ENCODE results near the gene HS1BP3. TPM values are rescaled to one million over a fixed set of nuclear protein-coding genes. Genes with fewer than 3 reads are reported as not detected.

Gene HS1BP3
- total and polyA plus RNA-seq, 2 of the 13 experiments (the other 11 are each of a cell fraction or from before 2014, with no cell fraction given) = 15.2 to 22.0 TPM

DNA sequence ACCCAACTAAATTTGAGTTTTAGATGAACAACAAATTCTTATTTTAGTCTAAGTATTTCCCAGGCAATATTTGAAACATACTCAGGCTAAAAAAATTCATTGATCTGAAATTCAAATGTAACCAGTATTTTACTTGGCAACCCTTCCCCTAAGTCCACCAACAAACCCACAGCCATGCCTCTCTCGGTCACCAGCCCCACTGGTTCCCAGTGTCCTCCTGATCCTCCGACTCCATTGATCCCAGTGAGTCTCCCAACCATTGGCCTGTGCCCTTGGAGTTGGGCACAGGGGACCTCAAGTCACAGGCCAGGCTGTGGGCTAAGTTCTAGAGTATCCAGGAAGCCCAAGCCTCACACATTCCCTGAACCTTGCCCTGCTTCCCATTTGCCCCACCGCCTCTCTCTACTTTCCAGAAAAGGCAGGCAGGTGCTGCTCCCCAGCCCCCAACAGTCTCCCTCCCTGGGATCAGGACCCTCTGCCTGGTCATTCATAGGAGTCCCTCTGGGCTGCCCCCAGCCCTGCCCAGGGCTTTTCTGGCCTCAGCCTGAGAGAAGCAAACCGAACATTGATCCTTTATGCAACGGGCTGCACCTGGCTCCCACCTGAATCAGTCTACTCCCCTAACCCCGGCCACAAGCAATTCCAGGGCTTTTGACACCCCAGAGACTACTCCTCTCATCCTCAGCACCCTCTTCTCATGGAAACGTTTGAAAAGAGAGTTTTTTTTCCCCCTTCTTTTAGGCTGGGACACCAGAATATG lies 81.3 kb downstream of the HS1BP3 start (continued):
- TF ChIP-seq ZNF792 (CRISPR knock-in tag; IDR thresholded peaks at IDR 0.05) (no peak), ZNF296 (CRISPR knock-in tag; conservative IDR thresholded peaks at IDR 0.05) (no peak), ATF1 (CRISPR knock-in tag; IDR thresholded peaks at IDR 0.05) (no peak), ZNF619 (CRISPR knock-in tag; IDR thresholded peaks at IDR 0.05) (peak; percentile 60; the same call in 1 of the 2 replicates), ZNF432 (CRISPR knock-in tag; IDR thresholded peaks at IDR 0.05; ENCODE audit: borderline replicate concordance) (no peak), NKX3-1 (CRISPR knock-in tag; IDR thresholded peaks at IDR 0.05) (no peak), KDM5A (IDR thresholded peaks at IDR 0.05; ENCODE audit: borderline replicate concordance, low read length) (no peak), STAT5B (CRISPR knock-in tag; IDR thresholded peaks at IDR 0.05) (no peak), ETV5 (CRISPR knock-in tag; IDR thresholded peaks at IDR 0.05; ENCODE audit: borderline replicate concordance) (peak; percentile 32; the same call in 1 of the 2 replicates)
- TF ChIP-seq, protein P1, sequence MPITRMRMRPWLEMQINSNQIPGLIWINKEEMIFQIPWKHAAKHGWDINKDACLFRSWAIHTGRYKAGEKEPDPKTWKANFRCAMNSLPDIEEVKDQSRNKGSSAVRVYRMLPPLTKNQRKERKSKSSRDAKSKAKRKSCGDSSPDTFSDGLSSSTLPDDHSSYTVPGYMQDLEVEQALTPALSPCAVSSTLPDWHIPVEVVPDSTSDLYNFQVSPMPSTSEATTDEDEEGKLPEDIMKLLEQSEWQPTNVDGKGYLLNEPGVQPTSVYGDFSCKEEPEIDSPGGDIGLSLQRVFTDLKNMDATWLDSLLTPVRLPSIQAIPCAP (CRISPR knock-in tag; IDR thresholded peaks at IDR 0.05; ENCODE audit: low read depth) = no peak
- TF ChIP-seq, protein P2, sequence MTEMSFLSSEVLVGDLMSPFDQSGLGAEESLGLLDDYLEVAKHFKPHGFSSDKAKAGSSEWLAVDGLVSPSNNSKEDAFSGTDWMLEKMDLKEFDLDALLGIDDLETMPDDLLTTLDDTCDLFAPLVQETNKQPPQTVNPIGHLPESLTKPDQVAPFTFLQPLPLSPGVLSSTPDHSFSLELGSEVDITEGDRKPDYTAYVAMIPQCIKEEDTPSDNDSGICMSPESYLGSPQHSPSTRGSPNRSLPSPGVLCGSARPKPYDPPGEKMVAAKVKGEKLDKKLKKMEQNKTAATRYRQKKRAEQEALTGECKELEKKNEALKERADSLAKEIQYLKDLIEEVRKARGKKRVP (CRISPR knock-in tag; IDR thresholded peaks at IDR 0.05) = no peak
- TF ChIP-seq, protein P3, sequence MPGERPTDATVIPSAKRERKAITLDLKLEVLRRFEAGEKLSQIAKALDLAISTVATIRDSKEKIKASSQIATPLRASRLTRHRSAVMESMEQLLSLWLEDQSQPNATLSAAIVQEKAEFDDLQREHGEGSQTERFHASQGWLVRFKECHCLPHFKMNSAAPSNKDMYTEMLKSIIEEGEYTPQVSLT (CRISPR knock-in tag; IDR thresholded peaks at IDR 0.05; ENCODE audit: borderline replicate concordance, low read depth) = no peak
- TF ChIP-seq, protein P4, sequence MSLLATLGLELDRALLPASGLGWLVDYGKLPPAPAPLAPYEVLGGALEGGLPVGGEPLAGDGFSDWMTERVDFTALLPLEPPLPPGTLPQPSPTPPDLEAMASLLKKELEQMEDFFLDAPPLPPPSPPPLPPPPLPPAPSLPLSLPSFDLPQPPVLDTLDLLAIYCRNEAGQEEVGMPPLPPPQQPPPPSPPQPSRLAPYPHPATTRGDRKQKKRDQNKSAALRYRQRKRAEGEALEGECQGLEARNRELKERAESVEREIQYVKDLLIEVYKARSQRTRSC (CRISPR knock-in tag; IDR thresholded peaks at IDR 0.05; ENCODE audit: low read depth) = no peak
- TF ChIP-seq, protein P5, sequence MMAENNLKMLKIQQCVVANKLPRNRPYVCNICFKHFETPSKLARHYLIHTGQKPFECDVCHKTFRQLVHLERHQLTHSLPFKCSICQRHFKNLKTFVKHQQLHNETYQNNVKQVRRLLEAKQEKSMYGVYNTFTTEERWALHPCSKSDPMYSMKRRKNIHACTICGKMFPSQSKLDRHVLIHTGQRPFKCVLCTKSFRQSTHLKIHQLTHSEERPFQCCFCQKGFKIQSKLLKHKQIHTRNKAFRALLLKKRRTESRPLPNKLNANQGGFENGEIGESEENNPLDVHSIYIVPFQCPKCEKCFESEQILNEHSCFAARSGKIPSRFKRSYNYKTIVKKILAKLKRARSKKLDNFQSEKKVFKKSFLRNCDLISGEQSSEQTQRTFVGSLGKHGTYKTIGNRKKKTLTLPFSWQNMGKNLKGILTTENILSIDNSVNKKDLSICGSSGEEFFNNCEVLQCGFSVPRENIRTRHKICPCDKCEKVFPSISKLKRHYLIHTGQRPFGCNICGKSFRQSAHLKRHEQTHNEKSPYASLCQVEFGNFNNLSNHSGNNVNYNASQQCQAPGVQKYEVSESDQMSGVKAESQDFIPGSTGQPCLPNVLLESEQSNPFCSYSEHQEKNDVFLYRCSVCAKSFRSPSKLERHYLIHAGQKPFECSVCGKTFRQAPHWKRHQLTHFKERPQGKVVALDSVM (CRISPR knock-in tag; IDR thresholded peaks at IDR 0.05) = no peak
- TF ChIP-seq, protein P6, sequence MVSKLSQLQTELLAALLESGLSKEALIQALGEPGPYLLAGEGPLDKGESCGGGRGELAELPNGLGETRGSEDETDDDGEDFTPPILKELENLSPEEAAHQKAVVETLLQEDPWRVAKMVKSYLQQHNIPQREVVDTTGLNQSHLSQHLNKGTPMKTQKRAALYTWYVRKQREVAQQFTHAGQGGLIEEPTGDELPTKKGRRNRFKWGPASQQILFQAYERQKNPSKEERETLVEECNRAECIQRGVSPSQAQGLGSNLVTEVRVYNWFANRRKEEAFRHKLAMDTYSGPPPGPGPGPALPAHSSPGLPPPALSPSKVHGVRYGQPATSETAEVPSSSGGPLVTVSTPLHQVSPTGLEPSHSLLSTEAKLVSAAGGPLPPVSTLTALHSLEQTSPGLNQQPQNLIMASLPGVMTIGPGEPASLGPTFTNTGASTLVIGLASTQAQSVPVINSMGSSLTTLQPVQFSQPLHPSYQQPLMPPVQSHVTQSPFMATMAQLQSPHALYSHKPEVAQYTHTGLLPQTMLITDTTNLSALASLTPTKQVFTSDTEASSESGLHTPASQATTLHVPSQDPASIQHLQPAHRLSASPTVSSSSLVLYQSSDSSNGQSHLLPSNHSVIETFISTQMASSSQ (IDR thresholded peaks at IDR 0.05; ENCODE audit: low read depth) = no peak
- TF ChIP-seq, protein P6 (CRISPR knock-in tag; IDR thresholded peaks at IDR 0.05; ENCODE audit: borderline replicate concordance) = no peak
- TF ChIP-seq, protein P7, sequence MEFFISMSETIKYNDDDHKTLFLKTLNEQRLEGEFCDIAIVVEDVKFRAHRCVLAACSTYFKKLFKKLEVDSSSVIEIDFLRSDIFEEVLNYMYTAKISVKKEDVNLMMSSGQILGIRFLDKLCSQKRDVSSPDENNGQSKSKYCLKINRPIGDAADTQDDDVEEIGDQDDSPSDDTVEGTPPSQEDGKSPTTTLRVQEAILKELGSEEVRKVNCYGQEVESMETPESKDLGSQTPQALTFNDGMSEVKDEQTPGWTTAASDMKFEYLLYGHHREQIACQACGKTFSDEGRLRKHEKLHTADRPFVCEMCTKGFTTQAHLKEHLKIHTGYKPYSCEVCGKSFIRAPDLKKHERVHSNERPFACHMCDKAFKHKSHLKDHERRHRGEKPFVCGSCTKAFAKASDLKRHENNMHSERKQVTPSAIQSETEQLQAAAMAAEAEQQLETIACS (CRISPR knock-in tag; IDR thresholded peaks at IDR 0.05) = no peak

All from HepG2 (cell line).